Mesothelial cell of epicardium (in vitro differentiated cells): ENCODE data around the gene TBCCD1. TPM values are rescaled to one million over a fixed set of nuclear protein-coding genes. Genes with fewer than 3 reads are reported as not detected.

ENCODE experiments used
- DNase-seq, 2 experiments: peaks; one replicate each; pipeline ENCODE4 v3.0.0; 2021; ENCODE audit warnings: low spot score in 2 of 2; ENCODE audit not compliant: unreplicated experiment in 2 of 2
- H3K27ac Mint-ChIP-seq: 2 replicates; pipeline ENCODE4 v1.8.0; 2021; ENCODE audit warnings: mixed read lengths
- H3K27me3 Mint-ChIP-seq: 2 replicates; pipeline ENCODE4 v1.8.0; 2021; ENCODE audit warnings: low read depth, mixed read lengths
- H3K36me3 Mint-ChIP-seq: 2 replicates; pipeline ENCODE4 v1.8.0; 2021; ENCODE audit warnings: mixed read lengths
- H3K4me1 Mint-ChIP-seq: 2 replicates; pipeline ENCODE4 v1.8.0; 2021; ENCODE audit warnings: mixed read lengths
- H3K4me3 Mint-ChIP-seq: 2 replicates; pipeline ENCODE4 v1.8.0; 2021; ENCODE audit warnings: mild to moderate bottlenecking, moderate library complexity, mixed read lengths
- H3K9me3 Mint-ChIP-seq: 2 replicates; pipeline ENCODE4 v1.8.0; 2021; ENCODE audit warnings: mixed read lengths
- CTCF ChIP-seq: fragments of 200-600 bp; sonication (generic); IDR thresholded peaks from one replicate; pipeline ENCODE4 v1.5.0; 2021; ENCODE audit warnings: antibody characterized with exemption; ENCODE audit not compliant: unreplicated experiment
- total RNA-seq: library from RNA; stranded (reverse); gene quantifications from 3 replicates; pipeline ENCODE4 v1.2.1, GENCODE V29; 2021

TBCCD1 gene
- total RNA-seq, 1 donor from 2014 or later, result 14.5 TPM

- no peak overlapping the region for H3K4me3 Mint-ChIP-seq
- H3K4me1 Mint-ChIP-seq, result no peaks in the 10 kb centered on the region
- H3K27ac Mint-ChIP-seq, result no peak overlapping the region
- H3K27me3 Mint-ChIP-seq, result no peaks in the 10 kb centered on the region
- TF ChIP-seq CTCF, result no peak
- H3K36me3 Mint-ChIP-seq, result peaks cover 33% of the 10 kb centered on the region
- no peaks in the 10 kb centered on the region for H3K9me3 Mint-ChIP-seq
- DNase-seq, result no peak
Measured at GRCh38 chr3:186583831-186584230, 16.7 kb upstream of the TBCCD1 start.

GRCh38 chr3:186582541-186582940 is 15.4 kb upstream of the TBCCD1 start:
- Mint-ChIP-seq H3K36me3 (peaks cover 35% of the 10 kb centered on the region), H3K4me1 (no peaks in the 10 kb centered on the region), H3K27ac (no peak overlapping the region), H3K27me3 (no peaks in the 10 kb centered on the region), H3K9me3 (no peaks in the 10 kb centered on the region), H3K4me3 (no peak overlapping the region)
- no peak for DNase-seq
- no peak for TF ChIP-seq CTCF

- Mint-ChIP-seq H3K36me3 (peaks cover 36% of the 10 kb centered on the region), H3K4me3 (no peak overlapping the region), H3K27ac (no peak overlapping the region), H3K4me1 (no peaks in the 10 kb centered on the region), H3K27me3 (no peaks in the 10 kb centered on the region), H3K9me3 (no peaks in the 10 kb centered on the region)
- DNase-seq, result no peak
- TF ChIP-seq CTCF, result no peak
Measured at GRCh38 chr3:186580785-186581184, 13.6 kb upstream of the TBCCD1 start.

- TF ChIP-seq CTCF, result no peak
- peaks cover 25% of the 10 kb centered on the region for H3K36me3 Mint-ChIP-seq
- no peak for DNase-seq
- H3K4me1 Mint-ChIP-seq, result no peaks in the 10 kb centered on the region
- H3K27me3 Mint-ChIP-seq, result no peaks in the 10 kb centered on the region
- H3K4me3 Mint-ChIP-seq, result no peak overlapping the region
- no peaks in the 10 kb centered on the region for H3K9me3 Mint-ChIP-seq
- no peak overlapping the region for H3K27ac Mint-ChIP-seq
Measured at GRCh38 chr3:186577521-186577920, 10.4 kb upstream of the TBCCD1 start.

GRCh38 chr3:186571644-186572013 is 4.5 kb upstream of the TBCCD1 start:
- Mint-ChIP-seq H3K27me3 (no peaks in the 10 kb centered on the region), H3K27ac (peak overlapping the region; percentile 99), H3K4me1 (peaks cover 28% of the 10 kb centered on the region), H3K36me3 (peaks cover 12% of the 10 kb centered on the region), H3K9me3 (no peaks in the 10 kb centered on the region), H3K4me3 (peak overlapping the region; percentile 80)
- no peak for TF ChIP-seq CTCF
- no peak for DNase-seq

- no peak for TF ChIP-seq CTCF
- Mint-ChIP-seq H3K9me3 (no peaks in the 10 kb centered on the region), H3K27me3 (no peaks in the 10 kb centered on the region), H3K27ac (peak overlapping the region; percentile 99), H3K36me3 (peaks cover 9% of the 10 kb centered on the region), H3K4me3 (peak overlapping the region; percentile 80), H3K4me1 (peaks cover 32% of the 10 kb centered on the region)
- DNase-seq, result no peak
Measured at GRCh38 chr3:186570941-186571643, 4.0 kb upstream of the TBCCD1 start.
